Measurements from ENCODE around the gene ATP2C2. TPM values are rescaled to one million over a fixed set of nuclear protein-coding genes. Genes with fewer than 3 reads are reported as not detected.
A peak's percentile ranks its signal among the peaks of the same experiment; 100 is the strongest.

Gene ATP2C2
- total and polyA plus RNA-seq, 2 of the 8 experiments (the other 6 are each of a cell fraction or from before 2014, with no cell fraction given), result 1.2 to 2.8 TPM

- H3K4me3 ChIP-seq (ENCODE audit: extremely low read depth in 1 of 4, insufficient read depth in 2 of 4, low read depth in 3 of 4, low read length in 4 of 4), result no peak overlapping the region
- WGBS, 2 experiments (ENCODE audit: extremely low coverage in 1 of 2, insufficient coverage in 1 of 2, insufficient read length in 1 of 2, insufficient replicate concordance in 2 of 2, low coverage in 1 of 2, low lambda C conversion rate in 2 of 2, missing lambda C conversion rate in 1 of 2), result 50 to 100% methylated on average over 1 to 2 of the region's 2 CpGs
- no peak for TF ChIP-seq KDM4A (IDR thresholded peaks at IDR 0.05; ENCODE audit: low read depth, low read length, severe bottlenecking)
- TF ChIP-seq TCF12 (IDR thresholded peaks at IDR 0.05; ENCODE audit: low read depth, low read length), result no peak
- TF ChIP-seq GTF2F1 (IDR thresholded peaks at IDR 0.05; ENCODE audit: borderline replicate concordance, low read depth, low read length), result no peak
- TF ChIP-seq YY1 (IDR thresholded peaks at IDR 0.05; ENCODE audit: low read depth, low read length), result no peak
- no peak for TF ChIP-seq TBP (IDR thresholded peaks at IDR 0.05; ENCODE audit: low read depth, low read length)
- TF ChIP-seq CHD1 (IDR thresholded peaks at IDR 0.05; ENCODE audit: low read depth, low read length), result no peak
- no peak for TF ChIP-seq BACH1 (IDR thresholded peaks at IDR 0.05; ENCODE audit: low read length)
- TF ChIP-seq TAF1 (IDR thresholded peaks at IDR 0.05; ENCODE audit: low read depth, low read length), result no peak
- no peak for TF ChIP-seq RXRA (IDR thresholded peaks at IDR 0.05; ENCODE audit: insufficient read depth, low read depth, low read length)
- TF ChIP-seq MAFK (IDR thresholded peaks at IDR 0.05; ENCODE audit: low read depth, low read length), result no peak
- no peak for TF ChIP-seq PHF8 (conservative IDR thresholded peaks at IDR 0.05; ENCODE audit: low read depth, low read length)
- TF ChIP-seq CREB1 (IDR thresholded peaks at IDR 0.05), result no peak
- TF ChIP-seq EZH2 (IDR thresholded peaks at IDR 0.05; ENCODE audit: low read depth, low read length, severe bottlenecking), result no peak
- H3K18ac ChIP-seq (ENCODE audit: extremely low read depth, low read length), result no peak overlapping the region
- no peaks in the 10 kb centered on the region for H3K4me1 ChIP-seq (replicated peaks in 1 of 4; ENCODE audit: control insufficient read depth in 3 of 4, insufficient read depth in 4 of 4, low read length in 3 of 4)
- H3K23me2 ChIP-seq (ENCODE audit: low read depth, low read length), result peaks cover 13% of the 10 kb centered on the region; the same call in 1 of the 2 replicates
- H3K27ac ChIP-seq (ENCODE audit: low read depth, low read length), result no peak overlapping the region
- no peaks in the 10 kb centered on the region for H3K9me3 ChIP-seq (ENCODE audit: insufficient read depth in 2 of 2, low read depth in 1 of 2, low read length in 1 of 2)
- no peak overlapping the region for H3K14ac ChIP-seq (ENCODE audit: insufficient read length)
- H3K4ac ChIP-seq (replicated peaks; ENCODE audit: insufficient read length, low read depth, low read length), result no peak overlapping the region
- no peak overlapping the region for H2AK5ac ChIP-seq (ENCODE audit: low read depth, low read length)
- no peak overlapping the region for H2BK120ac ChIP-seq (replicated peaks; ENCODE audit: low read depth, low read length)
- H2BK15ac ChIP-seq (ENCODE audit: low read length), result no peak overlapping the region
- DNase-seq (ENCODE audit: low read depth in 1 of 2, low spot score in 2 of 2), result no peak
- peaks cover 0 to 4% of the 10 kb centered on the region in 2 experiments for H4K20me1 ChIP-seq (replicated peaks in 1 of 2; ENCODE audit: control insufficient read depth in 1 of 2, insufficient read depth in 2 of 2, low read length in 2 of 2)
- H3K56ac ChIP-seq (replicated peaks; ENCODE audit: insufficient read length, low read depth, low read length), result peak overlapping the region; percentile 54
- H3K79me1 ChIP-seq (ENCODE audit: low read depth, low read length), result no peaks in the 10 kb centered on the region
- no peak overlapping the region for H2BK20ac ChIP-seq (ENCODE audit: low read length)
- H2AFZ ChIP-seq (ENCODE audit: low read length), result no peak overlapping the region
- H2BK12ac ChIP-seq (ENCODE audit: low read depth, low read length), result no peak overlapping the region
- no peak for FAIRE-seq
- no peak overlapping the region for H3K9ac ChIP-seq (replicated peaks in 1 of 4; ENCODE audit: extremely low read depth in 1 of 4, low read depth in 3 of 4, low read length in 3 of 4)
- POLR2A ChIA-PET (ENCODE audit: partially characterized antibody), result no interaction called here
- no peak overlapping the region for H4K5ac ChIP-seq (ENCODE audit: insufficient read length, low read depth, low read length)
- H3K4me2 ChIP-seq (ENCODE audit: insufficient read depth in 1 of 2, low read depth in 2 of 2, low read length in 2 of 2), result no peak overlapping the region
- H3K79me2 ChIP-seq (ENCODE audit: control insufficient read depth in 1 of 2, insufficient read depth in 2 of 2, low read length in 2 of 2), result no peaks in the 10 kb centered on the region
- no peak overlapping the region for H4K8ac ChIP-seq (ENCODE audit: extremely low read depth, insufficient read depth, low read length)
- no peaks in the 10 kb centered on the region for H3K36me3 ChIP-seq (ENCODE audit: control insufficient read depth in 2 of 4, insufficient read depth in 4 of 4, low read length in 3 of 4)
- no peak overlapping the region for H4K91ac ChIP-seq (replicated peaks; ENCODE audit: insufficient read length, low read length)
- CTCF ChIA-PET (ENCODE audit: partially characterized antibody), result interaction anchor here (1.2 kb wide), 1 partner anchor 47 kb away, joined by 3 read pairs; no protein-coding TSS in a partner anchor
- no peak overlapping the region for H3K23ac ChIP-seq (ENCODE audit: insufficient read length)
- H3K27me3 ChIP-seq (replicated peaks in 1 of 4; ENCODE audit: control insufficient read depth in 3 of 4, extremely low read depth in 1 of 4, insufficient read depth in 3 of 4, low read length in 3 of 4), result no peaks in the 10 kb centered on the region
- no peak overlapping the region for H2BK5ac ChIP-seq (ENCODE audit: low read depth, low read length)
These were observed 43.7 kb upstream of the ATP2C2 start for GRCh38 chr16:84324434-84325262.

All from H1 (cell line).